HG03025 (cell line): Measurements from ENCODE around the gene ADAMTSL3.
A peak's percentile ranks its signal among the peaks of the same experiment; 100 is the strongest.

Experiments used
- ATAC-seq: cut with Tn5 transposase; IDR thresholded peaks from one replicate; pipeline ENCODE4 v1.9.1; 2021; ENCODE audit warnings: mild to moderate bottlenecking, moderate library complexity; ENCODE audit not compliant: unreplicated experiment, low FRiP score

Gene ADAMTSL3

GRCh38 chr15:83914906-83915305 lies 261.0 kb downstream of the ADAMTSL3 start:
- no peak for ATAC-seq

DNA sequence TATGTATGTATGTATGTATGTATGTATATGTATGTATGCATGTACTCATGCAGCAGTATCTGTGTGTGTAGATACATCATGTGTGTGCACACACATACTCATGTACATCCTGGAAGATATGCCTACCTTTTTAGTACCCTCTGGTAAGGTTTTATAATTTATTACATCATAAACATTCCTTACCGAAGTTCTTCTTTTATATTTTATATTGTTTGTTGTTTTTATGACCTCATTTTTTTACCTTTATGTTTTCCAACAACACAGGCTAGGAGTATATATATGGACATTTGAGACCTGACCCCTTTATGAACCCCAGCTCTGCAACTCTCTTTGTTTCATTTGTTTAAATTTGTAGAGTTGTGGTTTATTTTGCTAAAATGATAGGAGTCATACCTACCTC lies 263.5 kb downstream of the ADAMTSL3 start:
- ATAC-seq, result no peak

DNA sequence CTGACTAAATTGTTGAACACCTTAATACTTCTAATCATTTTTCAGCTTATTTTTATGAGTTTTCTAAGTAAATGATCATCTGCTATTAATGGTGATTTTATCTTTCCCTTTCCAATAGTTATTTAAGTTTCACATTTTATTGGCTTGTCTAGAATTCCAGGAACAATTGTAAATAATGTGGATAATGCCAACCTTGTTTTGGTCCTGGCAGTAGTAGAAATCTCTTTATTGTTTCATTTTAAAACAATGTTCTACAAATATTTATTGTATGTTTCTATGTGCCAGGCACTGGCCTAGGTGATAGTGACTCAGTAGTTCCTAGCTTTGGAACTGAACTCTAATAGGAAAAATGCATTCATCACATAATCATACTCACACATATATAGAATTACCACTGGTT lies 264.1 kb downstream of the ADAMTSL3 start:
- ATAC-seq, result no peak

- peak; percentile 60 for ATAC-seq
Measured at GRCh38 chr15:83919319-83919830, 265.5 kb downstream of the ADAMTSL3 start.

GRCh38 chr15:83919978-83920510 lies 266.1 kb downstream of the ADAMTSL3 start:
- ATAC-seq, result no peak

- no peak for ATAC-seq
Measured at GRCh38 chr15:83922649-83923294, 268.8 kb downstream of the ADAMTSL3 start.

- ATAC-seq, result no peak
Measured at GRCh38 chr15:83926116-83926515, 272.2 kb downstream of the ADAMTSL3 start.

DNA sequence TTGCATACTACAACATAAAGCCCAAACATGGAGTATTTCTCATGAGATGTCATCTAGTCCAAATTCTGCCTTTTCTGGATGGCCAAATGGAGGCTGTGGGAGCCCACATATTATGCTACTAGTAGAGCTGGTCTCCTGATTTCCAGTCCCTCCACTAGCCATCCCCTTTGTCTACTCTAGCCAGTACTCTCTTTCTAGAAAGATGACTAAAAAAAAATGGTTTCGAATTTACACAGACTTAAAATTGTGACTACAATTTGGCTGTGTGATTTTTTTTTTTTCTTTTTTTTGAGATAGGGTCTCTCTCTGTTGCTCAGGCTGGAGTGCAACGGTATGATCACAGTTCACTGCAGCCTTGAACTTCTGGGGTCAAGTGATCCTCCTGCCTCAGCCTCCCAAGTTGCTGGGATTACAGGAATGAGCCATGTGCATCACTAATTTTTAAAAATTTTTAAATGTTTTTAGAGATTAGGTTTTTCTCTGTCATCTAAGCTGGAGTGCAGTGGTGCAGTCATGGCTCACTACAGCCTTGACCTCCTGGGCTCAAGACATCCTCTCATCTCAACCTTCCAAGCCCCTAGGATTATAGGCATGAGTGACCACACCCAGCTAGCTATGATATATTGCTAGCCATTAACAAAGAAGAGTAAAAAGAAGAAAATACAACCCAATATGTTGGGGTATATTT lies 273.9 kb downstream of the ADAMTSL3 start:
- peak; percentile 34 for ATAC-seq

DNA sequence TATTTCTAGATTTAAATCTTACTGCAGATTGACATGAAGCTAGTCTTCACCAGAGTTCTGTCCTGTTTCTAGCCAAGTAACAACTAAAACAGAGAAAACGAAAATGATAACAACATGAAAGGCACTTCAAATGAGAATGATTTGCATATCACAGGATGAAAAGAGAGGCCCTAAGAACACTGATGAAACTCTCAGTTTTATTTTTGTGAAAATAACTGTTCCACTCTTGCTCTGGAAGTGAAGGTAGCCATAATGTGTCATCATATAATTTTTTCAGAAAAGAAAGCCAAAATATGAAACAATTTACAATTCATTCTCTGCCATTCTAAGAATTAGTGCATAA lies 274.4 kb downstream of the ADAMTSL3 start:
- ATAC-seq, result peak; percentile 80

GRCh38 chr15:83928878-83929418 lies 275.0 kb downstream of the ADAMTSL3 start:
- ATAC-seq, result no peak

DNA sequence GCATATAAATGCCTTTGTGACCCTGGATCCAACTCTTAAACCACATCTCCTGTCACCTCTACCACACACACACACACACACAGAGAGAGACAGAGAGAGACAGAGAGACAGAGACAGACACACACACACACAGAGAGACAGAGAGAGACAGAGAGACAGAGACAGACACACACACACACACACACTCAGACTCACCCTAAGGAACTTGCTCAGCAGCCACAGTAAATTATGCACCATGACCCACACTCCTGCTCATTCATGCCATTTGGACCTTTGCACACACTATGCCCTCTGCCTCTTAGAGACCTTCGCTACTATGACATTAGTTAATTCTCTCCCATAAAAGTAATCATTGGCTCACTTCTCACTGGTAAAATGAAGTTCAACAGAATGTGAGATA lies 275.7 kb downstream of the ADAMTSL3 start:
- no peak for ATAC-seq

DNA sequence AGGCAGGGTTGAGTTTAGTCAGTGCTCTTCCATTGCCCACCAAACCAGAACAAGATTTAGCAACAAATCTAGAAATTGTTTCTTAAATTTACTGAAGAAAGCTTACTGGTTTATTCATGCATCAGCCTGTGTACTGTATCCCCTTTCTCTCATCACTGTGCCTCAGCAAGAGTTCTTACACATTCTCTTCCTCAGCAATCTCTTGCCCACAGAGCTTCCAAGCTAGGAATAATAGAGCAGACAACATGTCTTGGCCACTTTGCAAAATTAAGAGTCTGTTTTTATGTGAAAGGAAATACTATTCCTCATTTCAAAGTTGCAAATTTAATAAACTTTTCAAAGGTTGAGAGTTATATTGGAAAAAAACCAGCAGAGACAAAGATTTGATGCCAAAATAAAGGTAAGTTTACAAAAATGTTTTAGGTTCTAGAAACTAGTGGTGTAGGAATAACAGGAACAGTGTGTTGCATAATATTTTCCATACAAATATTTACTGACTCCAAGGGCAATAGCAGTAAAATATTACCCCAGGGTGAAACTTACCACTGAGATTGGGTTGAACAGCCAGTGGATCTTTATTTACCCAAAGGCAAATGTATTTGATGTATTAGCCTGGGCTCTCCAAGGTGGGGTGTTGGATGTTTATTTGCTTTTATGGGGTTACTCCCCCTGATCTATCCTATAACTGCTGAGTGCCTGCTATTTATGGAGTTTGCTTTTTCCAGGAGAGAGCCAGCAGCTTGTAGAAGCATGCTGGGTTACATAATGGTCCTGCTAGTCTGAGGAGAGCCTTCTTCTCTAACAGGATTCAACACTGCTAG lies 276.7 kb downstream of the ADAMTSL3 start:
- ATAC-seq, result no peak

DNA sequence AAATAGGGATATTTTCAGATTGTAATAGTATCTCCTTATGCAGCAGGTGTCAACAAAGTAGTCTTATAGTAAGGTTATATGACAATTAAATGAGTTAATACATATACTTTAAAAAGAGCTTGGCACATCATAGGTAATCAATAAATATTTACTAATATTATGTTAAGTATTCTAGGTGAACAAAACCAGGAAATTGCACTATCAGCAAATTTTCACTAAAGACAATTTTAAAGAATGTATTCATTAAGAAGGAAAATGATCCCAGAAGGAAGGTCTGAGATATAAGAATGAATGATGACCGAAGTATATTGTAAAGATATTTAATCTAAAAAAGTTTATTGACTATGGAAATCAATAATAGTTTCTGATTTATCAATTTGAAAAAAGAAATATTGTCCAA lies 281.9 kb downstream of the ADAMTSL3 start:
- no peak for ATAC-seq

DNA sequence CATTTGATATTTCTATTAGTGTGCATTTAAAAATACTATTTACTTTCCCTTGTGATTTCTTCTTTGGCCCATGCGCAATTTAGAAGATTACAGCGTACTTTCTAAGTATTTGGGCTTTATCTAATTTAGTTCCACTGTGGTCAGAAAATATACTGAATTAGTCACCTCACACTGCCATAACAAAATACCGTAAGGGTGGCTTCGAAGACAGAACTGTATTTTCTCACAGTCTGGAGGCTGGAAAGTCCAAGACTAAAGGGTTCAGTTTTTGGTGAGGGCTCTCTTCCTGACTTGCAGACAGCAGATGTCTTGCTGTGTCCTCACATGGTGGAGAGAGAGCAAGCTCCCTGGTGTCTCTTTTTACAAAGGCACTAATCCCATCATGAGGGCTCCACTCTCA lies 286.2 kb downstream of the ADAMTSL3 start:
- ATAC-seq, result no peak

DNA sequence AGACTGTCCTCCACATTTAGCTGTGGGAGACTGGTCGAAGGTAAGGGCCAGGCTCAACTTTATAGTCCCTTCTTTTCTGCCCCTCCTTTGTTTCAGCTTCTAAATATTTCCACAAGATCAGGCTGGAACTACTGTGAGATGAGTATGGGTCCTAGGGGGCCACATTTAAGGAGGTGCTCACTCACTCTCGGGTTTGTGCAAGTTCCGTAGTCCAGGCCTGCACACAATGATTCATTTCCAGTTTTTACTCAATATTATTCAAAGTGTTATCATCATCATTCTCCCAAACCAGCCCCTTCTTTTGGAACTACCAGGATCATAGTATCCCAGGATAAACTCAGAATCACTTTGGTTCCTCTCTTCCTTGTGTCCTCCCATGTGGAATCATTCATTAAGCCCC lies 289.1 kb downstream of the ADAMTSL3 start:
- ATAC-seq, result no peak

- ATAC-seq, result no peak
Measured at GRCh38 chr15:83943849-83944404, 290.0 kb downstream of the ADAMTSL3 start.

DNA sequence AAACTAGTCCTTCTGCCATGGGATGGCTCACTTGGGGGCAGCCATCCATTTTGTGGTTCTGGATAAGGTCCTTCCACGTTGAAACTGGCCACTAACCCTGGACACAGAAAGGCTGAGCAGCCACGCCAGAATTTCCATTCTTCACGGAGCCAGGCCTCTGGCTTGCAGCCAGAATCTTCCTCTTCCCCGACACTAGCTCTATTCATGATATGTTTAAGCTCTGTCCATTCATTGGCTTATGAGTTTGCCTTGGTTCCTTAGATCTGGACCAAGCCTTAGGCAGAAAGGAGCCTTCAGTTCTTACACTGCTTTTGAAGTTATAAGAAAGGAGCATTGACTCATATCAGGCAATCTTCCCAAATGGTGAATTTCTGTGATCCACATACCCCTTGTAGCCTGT lies 293.2 kb downstream of the ADAMTSL3 start:
- ATAC-seq, result no peak

GRCh38 chr15:83954506-83954905 lies 300.6 kb downstream of the ADAMTSL3 start:
- ATAC-seq, result no peak

DNA sequence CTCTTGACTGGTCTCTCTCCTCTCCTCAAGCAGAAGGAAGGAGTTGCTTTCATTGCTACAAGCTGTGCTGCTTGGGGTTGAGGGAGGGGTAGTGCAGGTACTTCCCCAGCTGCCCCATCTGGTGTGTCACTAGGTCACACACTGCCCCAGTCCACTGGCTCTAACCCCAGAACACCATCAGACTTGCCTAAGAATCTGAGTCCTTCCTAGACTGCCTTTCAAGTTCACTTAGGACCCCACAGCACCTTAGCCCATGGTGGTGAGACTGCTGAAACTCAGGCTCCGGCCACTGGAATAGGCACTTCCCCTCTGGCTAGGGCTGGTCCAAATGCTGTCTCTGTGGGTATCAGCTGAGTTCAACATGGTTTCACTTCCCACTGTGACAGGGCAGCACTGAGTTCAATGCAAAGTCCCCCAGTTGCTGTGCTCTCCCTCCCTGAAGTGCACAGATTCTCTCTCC lies 301.9 kb downstream of the ADAMTSL3 start:
- peak; percentile 97 for ATAC-seq

DNA sequence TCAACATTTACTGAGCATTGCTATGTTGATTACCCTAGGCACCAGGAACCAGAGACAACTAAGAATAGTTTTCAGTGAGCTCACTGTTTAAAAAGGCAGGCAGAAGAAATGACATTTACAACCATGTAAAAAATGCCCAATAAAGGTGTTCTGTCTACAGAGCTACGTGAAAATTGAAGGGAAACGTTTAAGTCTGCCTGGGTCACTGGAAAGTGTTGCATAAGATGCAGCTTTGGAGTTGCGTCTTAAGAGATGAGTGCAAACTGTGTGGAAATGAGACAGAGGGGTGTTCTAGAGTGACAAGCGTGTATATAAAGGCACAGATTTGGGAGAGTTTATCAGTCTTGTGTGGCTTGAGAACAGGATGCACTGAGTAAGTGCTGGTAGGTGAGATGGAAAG lies 303.0 kb downstream of the ADAMTSL3 start:
- ATAC-seq, result no peak
